ENCODE measurements around the gene ATP6V0B. TPM values are rescaled to one million over a fixed set of nuclear protein-coding genes. Genes with fewer than 3 reads are reported as not detected.

The ATP6V0B gene
- total and polyA plus RNA-seq, 2 donors (not counting 1 experiment from before 2014, with no cell fraction given): 91.0 to 198 TPM

DNA sequence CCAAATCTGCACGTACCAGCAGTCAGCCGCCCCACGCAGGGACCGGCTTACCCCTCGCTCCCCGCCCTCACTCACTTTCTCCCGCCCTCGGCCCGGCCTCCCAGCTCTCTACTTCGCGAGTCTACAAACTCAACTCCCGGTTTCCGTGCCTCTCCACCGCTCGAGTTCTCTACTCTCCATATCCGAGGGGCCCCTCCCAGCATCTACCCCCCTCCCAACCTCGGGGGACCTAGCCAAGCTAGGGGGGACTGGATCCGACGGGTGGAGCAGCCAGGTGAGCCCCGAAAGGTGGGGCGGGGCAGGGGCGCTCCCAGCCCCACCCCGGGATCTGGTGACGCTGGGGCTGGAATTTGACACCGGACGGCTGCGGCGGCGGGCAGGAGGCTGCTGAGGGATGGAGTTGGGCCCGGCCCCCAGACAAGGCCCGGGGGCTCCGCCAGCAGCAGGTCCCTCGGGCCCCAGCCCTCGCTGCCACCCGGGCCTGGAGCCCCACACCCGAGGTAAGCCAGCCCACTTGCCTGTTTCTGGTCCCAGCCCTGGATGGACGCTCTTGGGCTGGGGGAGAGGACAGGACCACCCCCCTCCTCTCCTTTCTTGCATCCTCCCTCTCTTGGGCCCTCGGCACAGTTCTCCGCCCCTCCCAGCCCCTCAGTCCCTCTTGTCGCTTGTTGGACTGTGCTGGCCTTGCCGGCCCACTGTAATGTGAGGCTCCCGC lies 41.2 kb upstream of the ATP6V0B start, which contains the start of gene ARTN:
TSS of gene ARTN (plus strand) at position 416 of the 715 bp plus-strand sequence. CDS start 1,856 bp downstream, outside the sequence.
- Histone ChIP-seq H3K27me3 (replicated peaks in 1 of 4; ENCODE audit: control extremely low read depth in 1 of 4, control insufficient read depth in 3 of 4, insufficient read depth in 4 of 4, low read length in 3 of 4) (peaks cover 0 to 44% (median 26%) of the 10 kb centered on the region in 4 experiments), H3K4me2 (replicated peaks; ENCODE audit: low read depth, low read length, poor library complexity, severe bottlenecking) (peak within 1 kb of the TSS; percentile 70), H3K79me2 (ENCODE audit: control insufficient read depth, insufficient read depth, low read length) (no peaks in the 10 kb centered on the region), H4K20me1 (ENCODE audit: control insufficient read depth, insufficient read depth, low read length, poor library complexity, severe bottlenecking) (no peaks in the 10 kb centered on the region), H2AFZ (ENCODE audit: insufficient read depth, low read depth, low read length, poor library complexity, severe bottlenecking) (peak within 1 kb of the TSS; percentile 55), H3K4me3 (ENCODE audit: control extremely low read depth in 1 of 5, extremely low read depth in 1 of 5, insufficient read depth in 1 of 5, low read depth in 2 of 5, low read length in 4 of 5) (peak within 1 kb of the TSS in 2 of 5 experiments; percentile 18 to 27), H3K9ac (ENCODE audit: low read length) (peak within 1 kb of the TSS; percentile 44), H3K27ac (ENCODE audit: low read length in 2 of 2) (no peak within 1 kb of the TSS), H3K4me1 (ENCODE audit: control insufficient read depth in 2 of 2, insufficient read depth in 2 of 2, low read length in 2 of 2) (peaks cover 29 to 30% of the 10 kb centered on the region in 2 donors), H3K36me3 (replicated peaks in 1 of 2; ENCODE audit: control extremely low read depth in 1 of 2, control insufficient read depth in 1 of 2, extremely low read depth in 1 of 2, insufficient read depth in 2 of 2, low read length in 1 of 2) (no peaks in the 10 kb centered on the region), H3K9me3 (ENCODE audit: control extremely low read depth in 1 of 3, control insufficient read depth in 2 of 3, insufficient read depth in 1 of 3, low read length in 2 of 3) (peaks cover 0 to 14% (median 0%) of the 10 kb centered on the region in 3 donors)
- peaks cover 26% of the 10 kb centered on the region for H3K27me3 Mint-ChIP-seq
- no peak within 1 kb of the TSS for H3K27ac Mint-ChIP-seq
- intact Hi-C loops (cut with micrococcal nuclease): loop anchor here (5.0 kb wide), 1 partner anchor 114 kb away; no protein-coding TSS in a partner anchor
- peak within 1 kb of the TSS; percentile 54 for H3K4me3 Mint-ChIP-seq
- DNase-seq (peak; percentile 32), ATAC-seq (ENCODE audit: low read depth) (no peak)
- no peaks in the 10 kb centered on the region for H3K9me3 Mint-ChIP-seq (ENCODE audit: insufficient read depth)
- POLR2A ChIA-PET: interaction anchor here (1.2 kb wide), 1 partner anchor 694 kb away, joined by 3 read pairs; no protein-coding TSS in a partner anchor
- TF ChIP-seq CTCF (IDR thresholded peaks at IDR 0.05): no peak
- no peak for TF ChIP-seq EZH2 (IDR thresholded peaks at IDR 0.05; ENCODE audit: borderline replicate concordance, insufficient read depth, low read depth, low read length, poor library complexity, severe bottlenecking)
- CTCF ChIA-PET: interaction anchor here (0.6 to 10.3 kb wide), 14 partner anchors 11 to 707 kb away, joined by 3 to 118 read pairs (median 7); partner anchors contain the start of genes DPH2, IPO13 and PTPRF
- peaks cover 21% of the 10 kb centered on the region for H3K4me1 Mint-ChIP-seq
- 5% methylated on average over 42 of the region's 42 CpGs for WGBS (ENCODE audit: insufficient coverage)

Measured in B cell (primary cell).